ENCODE measurements around the gene SCFD2. TPM values are rescaled to one million over a fixed set of nuclear protein-coding genes. Genes with fewer than 3 reads are reported as not detected.

Gene SCFD2
- total RNA-seq, 4 donors from 2014 or later = 13.1 to 27.4 (median 19.8) TPM

- no peak for TF ChIP-seq CTCF (IDR thresholded peaks at IDR 0.05; ENCODE audit: low read depth)
These were observed 450.7 kb downstream of the SCFD2 start for GRCh38 chr4:52915191-52915590.

DNA sequence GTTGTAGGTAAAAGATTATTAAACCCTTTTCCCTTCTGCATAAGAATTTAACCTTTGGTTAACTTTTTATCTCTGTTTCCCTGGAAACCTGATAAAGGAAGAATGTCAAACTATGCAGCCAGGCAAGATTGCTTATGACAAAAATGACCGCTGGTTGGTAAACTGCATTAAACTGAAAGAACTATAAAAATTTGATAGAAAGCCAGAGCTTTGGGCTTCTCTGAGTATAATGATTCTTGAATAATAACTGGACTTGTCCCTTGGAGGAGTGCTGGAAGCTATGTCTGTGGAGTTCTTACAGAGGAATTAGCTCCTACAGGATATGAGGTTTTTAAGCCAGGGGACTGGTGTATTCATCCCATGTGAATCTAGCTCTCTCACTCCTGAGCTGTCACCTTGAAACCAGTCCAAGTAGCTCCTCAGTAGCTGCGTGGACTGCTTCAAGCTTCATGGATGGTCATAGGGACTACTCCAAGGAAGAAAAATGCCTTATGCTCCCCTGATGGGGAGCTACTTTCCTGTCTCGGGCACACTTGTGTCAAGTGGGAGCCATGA, 451.7 kb downstream of the SCFD2 start:
- no peak for TF ChIP-seq CTCF (IDR thresholded peaks at IDR 0.05; ENCODE audit: low read depth)

DNA sequence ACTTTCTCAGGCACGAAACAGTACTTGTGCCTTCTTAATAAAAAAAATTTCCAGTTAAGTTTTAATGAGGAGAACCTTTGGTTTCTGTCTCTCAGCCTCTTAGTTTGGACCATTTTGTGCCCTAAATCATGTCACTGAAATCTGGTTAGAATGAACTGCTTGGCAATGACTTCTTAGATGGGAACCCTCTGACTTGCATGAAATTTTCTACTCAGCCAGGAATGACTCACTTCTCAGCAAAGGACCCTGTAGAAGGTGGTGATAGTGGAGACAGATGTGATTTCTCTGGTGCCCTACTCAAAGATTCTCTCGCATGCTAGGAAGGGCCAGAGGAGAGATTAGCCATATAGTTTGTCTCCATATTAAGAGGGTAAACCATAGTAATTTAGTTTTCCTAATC, 453.3 kb downstream of the SCFD2 start:
- TF ChIP-seq CTCF (IDR thresholded peaks at IDR 0.05; ENCODE audit: low read depth) = no peak

- TF ChIP-seq CTCF (IDR thresholded peaks at IDR 0.05; ENCODE audit: low read depth) = no peak
These were observed 454.1 kb downstream of the SCFD2 start for GRCh38 chr4:52911684-52912294.

DNA sequence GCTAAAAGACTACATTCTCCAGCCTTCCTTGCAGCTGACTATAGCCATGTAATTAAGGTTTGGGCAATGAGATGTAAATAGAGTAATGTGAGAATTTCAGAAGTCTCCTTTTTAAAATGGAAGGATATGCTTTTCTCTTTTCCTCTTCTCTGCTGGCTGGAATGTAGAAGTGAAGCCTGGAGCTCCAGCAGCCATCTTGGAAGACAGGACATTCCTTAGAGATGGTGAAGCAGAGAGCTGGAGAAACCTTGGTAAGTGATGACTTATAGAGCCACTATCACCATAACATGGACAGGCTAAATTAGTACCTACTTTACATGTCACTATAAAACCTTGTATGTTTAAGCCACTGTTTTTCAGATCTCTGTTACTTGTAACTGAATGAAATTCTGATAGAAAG, 455.7 kb downstream of the SCFD2 start:
- TF ChIP-seq CTCF (IDR thresholded peaks at IDR 0.05; ENCODE audit: low read depth) = no peak

DNA sequence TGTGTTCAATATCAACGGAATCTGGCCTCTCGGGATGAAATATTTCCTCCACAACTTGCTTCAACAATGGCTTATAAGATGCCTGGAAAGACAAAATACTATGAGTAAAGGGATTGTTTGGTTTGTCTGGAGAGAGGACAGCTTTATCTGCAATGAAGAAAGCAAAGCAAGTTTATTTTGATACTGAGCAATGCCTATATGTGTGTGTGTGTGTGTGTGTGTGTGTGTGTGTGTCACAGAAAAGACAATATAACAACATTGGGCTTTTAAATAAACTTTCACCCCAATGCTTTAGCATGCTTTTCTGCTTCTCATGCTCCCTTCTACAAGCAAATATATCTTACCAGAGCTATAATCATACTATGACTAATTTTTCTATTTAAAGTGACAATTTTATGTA, 458.4 kb downstream of the SCFD2 start:
- TF ChIP-seq CTCF (IDR thresholded peaks at IDR 0.05; ENCODE audit: low read depth) = no peak

DNA sequence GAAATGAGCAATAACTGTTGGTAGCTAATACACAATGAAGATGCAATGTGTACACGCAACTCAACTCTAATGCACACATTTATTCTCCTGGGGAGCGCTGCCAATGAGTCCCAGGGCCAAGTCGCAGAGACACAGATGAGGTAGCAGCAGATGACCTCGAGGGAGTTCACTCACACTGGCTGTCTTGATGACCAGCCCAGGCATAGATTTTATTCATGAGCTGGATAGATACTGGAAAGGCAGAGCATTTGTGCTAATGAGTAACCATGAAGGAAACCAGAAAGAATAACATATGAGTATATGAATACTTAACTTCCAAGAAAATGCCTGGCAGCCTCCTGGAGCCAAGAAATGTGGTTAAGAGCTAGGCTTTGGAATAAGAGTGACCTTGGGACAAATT, 461.4 kb downstream of the SCFD2 start:
- TF ChIP-seq CTCF (IDR thresholded peaks at IDR 0.05; ENCODE audit: low read depth) = no peak

Measured in subcutaneous adipose tissue (tissue), 4 donors.